GM12801 (cell line): ENCODE measurements around the gene OCIAD1.

Experiments used
- CTCF ChIP-seq: IDR thresholded peaks from one replicate; pipeline ENCODE4 v1.5.1; 2011; ENCODE audit warnings: control low read depth; ENCODE audit not compliant: insufficient read length; ENCODE audit errors: extremely low read depth

OCIAD1 gene

GRCh38 chr4:48896845-48897244, 66.0 kb downstream of the OCIAD1 start:
- no peak for TF ChIP-seq CTCF

GRCh38 chr4:48898733-48899431, 68.0 kb downstream of the OCIAD1 start:
- TF ChIP-seq CTCF = no peak

GRCh38 chr4:48899432-48899749, 68.5 kb downstream of the OCIAD1 start:
- TF ChIP-seq CTCF = no peak

GRCh38 chr4:48899950-48900349, 69.1 kb downstream of the OCIAD1 start:
- TF ChIP-seq CTCF = no peak

- no peak for TF ChIP-seq CTCF
Observed at GRCh38 chr4:48901196-48901595, 70.3 kb downstream of the OCIAD1 start.

GRCh38 chr4:48902266-48902665, 71.4 kb downstream of the OCIAD1 start:
- no peak for TF ChIP-seq CTCF

GRCh38 chr4:48904101-48904500, 73.2 kb downstream of the OCIAD1 start:
- TF ChIP-seq CTCF = no peak
